Vein endothelial cell (primary cell): ENCODE data around the gene RAB2B. TPM values are rescaled to one million over a fixed set of nuclear protein-coding genes. Genes with fewer than 3 reads are reported as not detected.

ENCODE experiments used
- small RNA-seq: library from RNA; depleted of rRNA; stranded (forward); fragments of <200 nt; gene quantifications from one replicate; pipeline ENCODE3, GENCODE V24; 2012
- total RNA-seq: library from RNA; depleted of rRNA; stranded (reverse); fragments of >200 nt; gene quantifications from 2 replicates; pipeline ENCODE4 v1.2.3, GENCODE V29; 2012

RAB2B gene
- total RNA-seq: 33.0 and 41.5 TPM in 2 replicates

GRCh38 chr14:21476925-21477681, at the start of gene RAB2B, which contains the start of gene TOX4:
TSS of gene RAB2B (minus strand) at chr14:21476959. CDS start at chr14:21476872, 87 bp downstream.
TSS of gene TOX4 (plus strand) at chr14:21477195. CDS start at chr14:21477279, 84 bp downstream.

GRCh38 chr14:21525962-21526671, 49.4 kb upstream of the RAB2B start, which contains the start of gene SALL2:
TSS of gene SALL2 (minus strand) at chr14:21526346. CDS start at chr14:21526127, 219 bp downstream.

GRCh38 chr14:21510735-21511657, 34.2 kb upstream of the RAB2B start, which contains the start of gene METTL3:
TSS of gene METTL3 (minus strand) at chr14:21511340. CDS start at chr14:21511223, 117 bp downstream.

GRCh38 chr14:21455912-21456667, 20.7 kb downstream of the RAB2B start, which contains the start of gene CHD8:
TSS of gene CHD8 (minus strand) at chr14:21456123. CDS start at chr14:21431643, 24,480 bp downstream.

Small RNAs within 50 kb of the gene (small RNA-seq; reads per million reads assigned to genes)
- gene RN7SL650P: not detected

Other genes starting within 250 kb of the RAB2B start
- gene HNRNPC, start 207.5 kb downstream of the RAB2B start, total RNA-seq: 625 and 850 TPM in 2 replicates
- not detected in 2 replicates for gene RPGRIP1, start 196.9 kb downstream of the RAB2B start, total RNA-seq
- gene SUPT16H, start 92.9 kb downstream of the RAB2B start, total RNA-seq: 68.9 and 86.5 TPM in 2 replicates
- gene CHD8, start 20.8 kb downstream of the RAB2B start, total RNA-seq: 72.5 and 78.0 TPM in 2 replicates
- gene TOX4, start 236 bp upstream of the RAB2B start, total RNA-seq: 41.2 and 50.1 TPM in 2 replicates
- 48.3 and 67.0 TPM in 2 replicates for gene METTL3, start 34.4 kb upstream of the RAB2B start, total RNA-seq
- gene SALL2, start 49.4 kb upstream of the RAB2B start, total RNA-seq: 0.86 and 0.98 TPM in 2 replicates
- gene OR10G3, start 103.1 kb upstream of the RAB2B start, total RNA-seq: not detected in 2 replicates
- not detected in 2 replicates for gene OR10G2, start 158.0 kb upstream of the RAB2B start, total RNA-seq
- not detected in 2 replicates for gene OR4E2, start 176.9 kb upstream of the RAB2B start, total RNA-seq
- not detected in 2 replicates for gene OR4E1, start 196.9 kb upstream of the RAB2B start, total RNA-seq